ENCODE data around the gene MPP7.

Gene MPP7

DNA sequence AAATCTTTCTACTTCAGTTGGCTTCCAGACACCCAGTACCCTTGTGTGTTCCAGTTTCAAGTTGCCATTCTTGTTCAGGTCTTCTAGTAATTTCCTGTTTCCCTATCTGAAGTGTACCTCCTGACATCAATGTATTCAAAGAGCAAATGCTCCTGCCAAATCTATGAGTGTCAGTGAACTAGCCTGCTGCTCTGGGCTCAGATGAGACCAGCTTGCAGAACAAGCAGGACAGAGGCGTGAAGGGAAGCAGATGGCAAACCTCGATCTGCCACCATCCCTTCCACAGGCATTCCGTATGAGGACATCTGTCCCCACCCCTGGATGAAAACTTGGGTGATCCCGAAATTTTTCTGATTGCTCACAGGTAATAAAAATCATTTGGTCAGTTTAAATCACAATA lies 4.4 kb upstream of the MPP7 start:
- no peak for DNase-seq (ENCODE audit: extremely low read depth in 1 of 2, low read depth in 1 of 2)

DNA sequence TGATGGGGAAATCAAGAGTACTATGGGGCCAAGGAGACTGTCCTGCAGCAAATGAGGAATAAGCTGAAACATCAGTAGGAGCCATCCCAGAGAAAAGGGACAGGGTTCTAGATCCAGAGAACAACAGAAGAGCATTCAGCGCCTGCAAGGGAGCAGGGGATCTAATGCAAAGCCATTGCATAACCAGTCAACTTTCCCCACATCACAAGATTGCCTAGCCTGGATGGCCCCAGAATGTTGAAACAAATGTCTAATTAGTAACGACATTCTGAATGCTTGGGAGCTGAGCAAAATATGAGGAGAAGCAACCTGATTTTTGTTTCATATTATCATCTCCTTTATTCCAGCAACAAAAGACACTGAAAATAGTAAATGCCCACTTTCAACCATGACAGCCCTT lies 2.7 kb upstream of the MPP7 start:
- DNase-seq (ENCODE audit: extremely low read depth in 1 of 2, low read depth in 1 of 2), result no peak

DNA sequence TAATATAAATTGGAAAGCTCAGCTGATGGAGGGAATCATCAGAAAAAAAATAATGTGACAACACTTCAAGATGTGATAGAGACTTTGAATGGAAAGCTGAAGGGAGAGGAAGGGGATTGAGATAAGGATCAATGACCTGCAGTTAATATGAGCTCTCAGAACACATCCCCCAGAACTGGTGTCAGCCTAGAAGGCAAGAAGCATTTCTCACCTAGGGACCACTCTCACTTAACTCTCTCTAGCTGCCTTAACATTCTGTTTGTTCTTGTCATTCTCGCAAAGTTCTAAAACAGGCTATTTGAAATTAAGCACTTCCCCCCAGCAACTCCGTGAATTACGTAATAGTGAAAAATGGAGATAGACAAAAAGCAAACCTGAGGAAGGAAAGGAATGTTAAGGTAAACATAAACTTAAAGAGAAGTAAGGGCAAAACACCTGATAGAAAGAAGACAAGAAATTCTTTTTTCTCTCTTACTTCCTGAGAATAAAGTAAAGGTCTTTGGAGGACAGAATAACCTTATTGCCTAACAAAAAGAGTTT lies 1.2 kb upstream of the MPP7 start:
- no peak for DNase-seq (ENCODE audit: extremely low read depth in 1 of 2, low read depth in 1 of 2)

DNA sequence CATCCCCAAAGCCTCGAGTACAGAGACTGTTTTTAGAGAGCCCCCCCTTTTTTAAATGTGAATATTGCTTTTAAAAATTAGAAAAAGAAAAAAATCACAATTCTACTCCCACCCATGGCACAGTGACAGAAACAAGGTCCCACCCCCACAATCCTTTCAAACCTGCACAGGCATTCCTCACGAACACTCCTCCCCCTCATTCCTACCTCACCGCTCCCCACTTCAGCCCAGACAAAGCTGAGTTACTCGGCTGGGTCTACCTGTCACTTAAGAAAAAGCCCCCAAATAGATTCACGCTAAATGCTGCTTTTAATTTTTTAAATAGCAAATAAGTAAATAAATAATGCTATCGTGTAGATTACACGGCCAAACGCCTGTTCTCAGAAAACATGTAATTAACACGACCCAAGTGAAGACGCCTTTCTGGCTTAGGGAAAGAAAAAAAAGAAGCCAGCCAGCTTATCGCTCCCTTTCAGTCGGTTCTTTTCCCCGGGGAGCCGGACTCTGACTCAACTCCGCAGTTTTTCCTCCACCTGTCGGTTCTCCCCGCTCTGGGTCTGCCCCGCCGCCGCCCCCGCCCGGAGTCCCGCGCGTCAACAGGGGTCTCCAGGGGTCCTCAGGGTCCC lies 739 bp downstream of the MPP7 start:
- DNase-seq (ENCODE audit: extremely low read depth in 1 of 2, low read depth in 1 of 2), result no peak

DNA sequence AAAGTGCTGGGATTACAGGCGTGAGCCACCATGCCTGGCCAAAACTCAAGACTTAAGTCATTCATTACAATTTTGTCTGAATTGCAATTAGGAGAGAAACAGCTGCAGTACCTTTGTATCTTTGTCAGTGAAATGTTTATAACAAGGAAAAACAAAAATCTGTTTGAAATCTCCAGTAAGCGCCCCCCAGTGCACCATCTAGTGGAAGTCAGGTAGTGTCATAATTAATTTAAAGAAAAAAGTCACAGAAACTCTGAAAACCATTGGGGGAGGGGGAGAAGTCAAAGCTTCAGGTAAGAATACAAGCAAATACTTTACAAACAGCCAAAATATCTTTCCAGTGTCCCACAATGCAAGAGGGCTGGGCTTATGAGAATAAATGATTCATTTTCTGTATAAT lies 2.8 kb downstream of the MPP7 start:
- DNase-seq (ENCODE audit: extremely low read depth in 1 of 2, low read depth in 1 of 2), result no peak

DNA sequence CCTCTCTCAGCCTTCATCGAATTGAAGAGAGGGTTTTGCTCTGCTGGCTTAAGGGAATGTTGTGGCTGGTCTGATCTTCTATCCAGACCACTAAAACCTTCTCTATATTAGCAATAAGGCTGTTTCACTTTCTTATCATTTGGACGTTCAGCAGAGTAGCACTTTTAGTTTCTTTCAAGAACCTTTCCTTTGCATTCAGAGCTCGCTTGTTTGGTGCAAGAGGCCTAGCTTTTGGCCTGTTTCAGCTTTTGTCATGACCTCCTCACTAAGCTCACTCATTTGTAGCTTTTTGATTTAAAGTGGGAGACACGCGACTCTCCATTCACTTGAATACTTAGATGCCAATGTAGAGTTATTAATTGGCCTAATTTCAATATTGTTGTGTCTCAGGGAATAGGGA lies 3.9 kb downstream of the MPP7 start:
- DNase-seq (ENCODE audit: extremely low read depth in 1 of 2, low read depth in 1 of 2), result no peak

DNA sequence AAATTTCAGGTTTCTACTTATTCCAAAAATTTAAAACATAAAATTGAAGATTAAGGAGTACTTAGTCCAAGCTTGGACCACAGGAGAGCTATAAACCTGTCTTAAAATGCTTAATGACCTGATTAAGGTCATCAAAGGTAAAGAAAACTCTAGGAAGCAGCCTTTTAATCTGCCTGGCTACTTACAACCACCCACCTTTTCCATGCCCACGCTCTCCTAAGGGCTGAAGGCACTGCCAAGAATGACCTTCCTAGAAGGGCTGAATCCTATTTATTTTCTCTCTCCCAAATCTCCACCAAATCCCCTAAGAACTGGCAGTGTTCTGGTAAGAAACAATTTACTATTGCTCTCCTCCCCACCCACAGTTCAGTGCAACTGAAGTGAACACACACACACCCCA lies 6.8 kb downstream of the MPP7 start:
- no peak for DNase-seq (ENCODE audit: extremely low read depth in 1 of 2, low read depth in 1 of 2)

DNA sequence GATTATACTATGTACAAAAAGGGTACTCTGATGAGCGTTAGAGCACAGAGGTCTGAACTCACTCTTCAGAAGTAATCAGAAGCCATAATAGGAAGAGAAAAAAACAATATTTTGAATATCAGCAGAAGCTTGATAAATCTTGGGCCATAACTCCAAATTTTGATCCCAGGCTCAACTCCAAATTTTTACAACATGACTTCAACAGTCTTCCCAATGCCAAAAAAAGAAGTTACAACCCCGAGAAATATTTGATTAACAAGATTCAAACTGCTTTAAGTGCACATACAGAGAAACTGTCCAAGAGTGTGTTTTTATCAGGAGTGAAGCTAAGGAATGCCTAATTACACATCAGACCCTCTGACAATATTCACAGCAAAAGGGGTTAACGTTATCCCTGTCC lies 7.5 kb downstream of the MPP7 start:
- DNase-seq (ENCODE audit: extremely low read depth in 1 of 2, low read depth in 1 of 2), result no peak

DNA sequence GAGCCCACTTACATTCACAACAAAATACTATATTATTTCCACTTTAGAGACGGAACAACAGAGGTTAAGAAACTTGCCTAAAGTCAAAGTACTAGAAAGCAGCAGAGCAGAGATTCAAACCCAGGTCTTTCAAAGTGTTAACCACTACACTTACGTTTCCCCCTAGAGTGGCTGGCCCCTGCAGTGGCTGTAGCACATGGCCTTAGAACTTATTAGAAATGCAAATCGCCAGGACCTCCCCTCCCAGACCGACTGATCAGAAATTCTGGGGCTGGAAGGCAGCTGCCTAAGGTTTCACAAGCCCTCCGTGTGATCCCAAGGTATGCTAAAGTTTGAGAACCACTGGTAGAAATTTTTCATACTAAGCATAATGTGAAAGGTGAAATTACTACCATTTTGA lies 8.1 kb downstream of the MPP7 start:
- no peak for DNase-seq (ENCODE audit: extremely low read depth in 1 of 2, low read depth in 1 of 2)

DNA sequence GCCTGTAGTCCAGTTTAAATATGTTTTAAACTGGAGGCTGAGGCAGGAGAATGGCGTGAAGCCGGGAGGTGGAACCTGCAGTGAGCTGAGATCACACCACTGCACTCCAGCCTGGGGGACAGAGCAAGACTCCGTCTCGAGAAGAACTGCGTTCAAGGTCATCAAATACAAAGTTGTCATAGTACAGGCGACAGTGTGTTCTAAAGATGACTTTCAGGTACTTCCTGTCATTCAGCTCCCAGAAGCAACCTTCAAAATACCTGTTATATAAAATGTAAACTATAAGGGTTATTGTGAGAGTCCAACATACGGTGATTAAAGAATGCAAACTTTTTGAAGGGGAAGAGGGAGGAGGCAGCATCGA lies 8.7 kb downstream of the MPP7 start:
- DNase-seq (ENCODE audit: extremely low read depth in 1 of 2, low read depth in 1 of 2), result no peak

DNA sequence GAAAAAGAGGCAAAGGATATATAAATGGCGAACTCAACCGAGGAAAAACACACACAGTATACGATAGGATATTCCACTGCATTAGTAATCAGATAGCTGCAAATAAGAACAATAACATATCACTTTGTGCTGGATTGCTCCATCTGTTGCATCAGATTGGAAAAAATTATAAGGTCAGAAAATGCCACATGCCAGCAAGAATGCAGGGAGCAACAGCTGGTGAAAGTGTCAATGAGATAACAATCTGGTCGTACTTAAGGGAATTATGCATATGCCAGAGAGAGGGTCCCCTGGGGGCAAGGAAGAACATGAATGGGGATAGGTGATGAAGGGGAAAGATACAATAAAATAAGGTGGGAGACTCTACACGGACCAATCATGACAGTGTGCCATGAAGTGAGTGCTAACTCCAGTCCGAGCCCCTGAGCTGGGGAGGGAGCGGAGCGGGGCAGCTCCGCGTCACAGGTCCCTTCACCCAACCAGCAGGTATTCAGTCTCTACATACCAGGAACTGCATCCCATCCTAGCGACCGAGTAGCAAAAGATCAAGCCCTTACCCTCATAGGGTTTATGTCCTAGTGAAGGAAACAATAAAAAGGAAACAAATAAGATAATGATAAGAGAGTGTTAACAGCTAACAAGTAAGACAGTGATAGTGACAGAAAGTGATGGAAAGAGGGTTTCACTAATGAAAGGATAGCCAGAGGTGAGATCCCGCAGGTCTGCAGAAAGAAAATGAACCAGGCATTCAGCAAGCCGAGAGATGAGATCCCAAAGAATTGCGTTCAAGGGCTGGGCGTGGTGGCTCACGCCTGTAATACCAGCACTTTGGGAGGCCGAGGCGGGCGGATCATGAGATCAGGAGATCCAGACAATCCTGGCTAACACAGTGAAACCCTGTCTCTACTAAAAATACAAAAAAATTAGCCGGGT lies 9.4 kb downstream of the MPP7 start:
- DNase-seq (ENCODE audit: extremely low read depth in 1 of 2, low read depth in 1 of 2), result no peak

DNA sequence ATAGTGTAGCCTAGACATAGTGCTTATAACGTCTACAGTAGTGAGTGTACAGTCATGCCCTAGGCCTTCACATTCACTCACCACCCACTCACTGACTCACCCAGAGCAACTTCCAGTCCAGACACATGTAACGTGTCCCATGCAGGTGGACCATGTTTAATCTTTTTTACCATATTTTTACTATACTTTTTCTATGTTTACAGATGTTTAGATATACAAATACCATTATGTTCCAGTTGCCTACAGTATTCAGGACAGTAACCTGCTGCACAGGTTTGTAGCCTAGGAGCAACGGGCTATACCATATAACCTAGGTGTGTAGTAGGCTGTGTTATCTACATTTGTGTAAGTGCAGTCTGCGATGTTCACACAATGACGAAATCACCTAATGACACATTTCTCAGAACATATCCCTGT lies 11.0 kb downstream of the MPP7 start:
- no peak for DNase-seq (ENCODE audit: extremely low read depth in 1 of 2, low read depth in 1 of 2)

DNA sequence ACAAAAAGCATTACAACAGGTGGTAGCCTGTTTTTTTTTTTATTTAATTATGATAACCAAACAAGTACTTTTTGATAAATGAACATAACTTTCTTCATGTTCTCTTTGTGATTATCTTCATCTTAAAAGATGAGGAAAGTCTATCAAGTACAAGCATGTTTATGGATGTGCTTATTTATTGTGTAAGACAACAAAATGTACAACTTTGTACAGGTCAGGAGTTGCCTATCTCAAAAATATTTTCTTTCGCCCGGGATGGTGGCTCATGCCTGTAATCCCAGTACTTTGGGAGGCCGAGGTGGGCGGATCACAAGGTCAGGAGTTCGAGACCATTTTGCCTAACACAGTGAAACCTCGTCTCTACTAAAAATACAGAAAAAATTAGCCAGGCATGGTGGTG lies 17.0 kb downstream of the MPP7 start:
- DNase-seq (ENCODE audit: extremely low read depth in 1 of 2, low read depth in 1 of 2), result no peak

DNA sequence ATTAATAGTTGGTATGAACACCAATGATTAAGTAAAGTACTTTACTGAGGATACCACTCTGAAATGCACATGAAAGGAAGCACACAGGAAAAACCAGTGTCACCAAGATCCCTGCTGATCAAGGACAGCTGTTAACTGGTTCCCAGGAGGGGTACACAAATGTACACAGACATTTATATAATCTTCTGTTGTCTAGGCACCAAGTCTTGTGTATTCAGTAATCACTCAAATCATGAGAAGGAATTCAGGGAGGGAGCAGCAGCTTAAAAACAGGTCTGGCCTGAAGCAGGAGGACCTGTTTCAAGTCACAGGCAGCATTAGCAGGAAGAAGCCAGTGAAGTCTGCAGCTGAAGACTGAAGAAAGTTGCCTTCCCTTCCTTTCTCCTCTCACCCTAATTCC lies 18.7 kb downstream of the MPP7 start:
- no peak for DNase-seq (ENCODE audit: extremely low read depth in 1 of 2, low read depth in 1 of 2)

DNA sequence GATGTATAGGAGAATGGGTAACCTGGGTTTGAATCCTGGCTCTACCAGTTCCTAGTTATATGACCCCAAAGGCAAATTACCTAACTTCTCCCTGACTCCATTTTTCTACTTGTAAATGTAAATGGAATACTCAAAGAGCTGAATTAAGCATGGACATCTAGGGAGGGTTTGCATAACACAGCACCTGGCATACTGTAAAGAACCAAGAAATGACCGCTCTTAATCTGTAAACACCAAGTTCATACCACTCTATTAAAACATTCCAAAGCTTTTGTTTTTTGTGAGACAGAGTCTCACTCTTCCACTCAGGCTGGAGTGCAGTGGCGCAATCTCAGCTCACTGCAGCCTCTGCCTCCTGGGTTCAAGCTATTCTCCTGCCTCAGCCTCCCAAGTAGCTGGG lies 19.6 kb downstream of the MPP7 start:
- DNase-seq (ENCODE audit: extremely low read depth in 1 of 2, low read depth in 1 of 2), result no peak

DNA sequence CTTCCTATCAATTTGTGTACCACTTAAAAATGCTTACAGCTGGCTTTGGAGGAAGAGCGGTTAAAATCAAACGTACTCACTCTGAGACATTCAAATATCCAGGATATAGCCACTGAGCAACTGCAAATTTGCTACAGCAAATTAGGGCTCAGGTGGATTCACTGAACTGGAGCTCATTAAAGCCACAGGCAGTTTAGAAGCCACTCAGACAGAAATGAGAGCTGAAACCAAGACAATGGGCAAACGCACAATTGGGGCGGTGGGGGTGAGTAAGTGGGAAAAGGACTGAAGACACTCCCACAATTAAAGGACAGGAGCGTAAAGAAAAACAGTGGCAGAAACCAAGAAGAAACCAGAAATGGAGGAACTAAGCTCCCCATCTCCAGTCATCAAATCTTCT lies 20.5 kb downstream of the MPP7 start:
- DNase-seq (ENCODE audit: extremely low read depth in 1 of 2, low read depth in 1 of 2), result no peak

DNA sequence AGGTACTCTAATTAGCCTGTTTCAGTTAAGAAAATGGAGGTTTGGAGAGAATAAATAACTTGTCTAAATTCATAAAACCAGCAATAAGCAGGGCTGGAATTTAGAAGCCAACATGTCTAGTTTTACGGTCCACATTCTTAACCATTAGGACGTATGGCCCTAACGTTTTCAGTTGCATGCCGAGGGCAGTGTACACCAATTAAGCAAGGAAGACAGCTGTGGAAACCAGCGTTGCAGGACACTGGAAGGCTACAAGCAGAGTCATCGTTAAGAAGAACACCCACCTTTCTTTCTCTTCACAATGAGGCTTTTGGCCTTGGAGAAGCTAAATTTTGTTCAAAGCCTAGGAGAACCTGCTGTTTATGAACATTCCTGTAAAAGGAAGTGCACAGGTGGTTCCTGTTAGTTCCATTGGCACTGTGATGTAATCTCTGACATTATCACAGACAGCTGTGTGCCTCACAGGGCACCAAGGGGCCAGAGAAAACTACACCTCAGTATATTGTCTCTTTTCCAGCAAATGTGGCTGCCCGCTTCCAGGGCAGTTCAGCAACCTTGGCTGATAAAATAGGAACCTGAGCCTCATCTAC lies 21.0 kb downstream of the MPP7 start:
- no peak for DNase-seq (ENCODE audit: extremely low read depth in 1 of 2, low read depth in 1 of 2)

DNA sequence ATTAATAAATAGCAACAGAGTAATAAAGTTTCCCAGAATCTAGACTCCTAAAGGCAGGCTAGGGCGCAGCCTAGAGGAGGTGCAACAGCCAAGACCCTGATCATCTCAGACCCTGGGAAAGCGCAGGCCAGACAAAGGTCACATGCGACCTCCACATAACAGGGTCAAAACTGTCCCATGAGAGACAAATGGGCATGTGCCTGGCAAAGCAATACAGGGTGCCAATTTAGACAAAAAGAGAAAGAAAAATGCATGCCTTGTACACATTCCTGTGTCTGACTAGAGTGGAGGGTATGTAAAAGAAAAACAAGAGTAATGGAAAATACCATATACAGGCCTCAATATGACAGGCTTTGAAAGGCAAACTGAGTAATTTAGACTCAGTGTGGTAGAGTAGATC lies 22.2 kb downstream of the MPP7 start:
- DNase-seq (ENCODE audit: extremely low read depth in 1 of 2, low read depth in 1 of 2), result no peak

DNA sequence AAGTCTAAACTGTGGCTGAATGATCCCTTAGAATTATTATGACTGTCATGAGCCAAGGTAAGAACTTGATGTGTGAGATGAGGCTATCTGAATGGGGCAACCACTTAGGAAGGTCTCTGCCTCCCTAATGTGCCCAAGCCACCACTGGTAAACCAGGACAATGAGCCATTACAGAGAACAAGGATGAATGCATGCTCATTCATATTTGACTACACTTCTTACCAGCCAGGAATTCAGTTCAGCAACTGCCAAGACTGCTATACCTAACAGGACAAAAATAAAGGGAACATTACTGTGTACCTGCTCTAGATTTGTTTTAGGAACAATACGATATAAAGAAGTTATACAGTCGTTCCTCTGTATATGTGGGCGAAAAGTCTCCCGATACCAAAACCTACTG lies 23.0 kb downstream of the MPP7 start:
- no peak for DNase-seq (ENCODE audit: extremely low read depth in 1 of 2, low read depth in 1 of 2)

DNA sequence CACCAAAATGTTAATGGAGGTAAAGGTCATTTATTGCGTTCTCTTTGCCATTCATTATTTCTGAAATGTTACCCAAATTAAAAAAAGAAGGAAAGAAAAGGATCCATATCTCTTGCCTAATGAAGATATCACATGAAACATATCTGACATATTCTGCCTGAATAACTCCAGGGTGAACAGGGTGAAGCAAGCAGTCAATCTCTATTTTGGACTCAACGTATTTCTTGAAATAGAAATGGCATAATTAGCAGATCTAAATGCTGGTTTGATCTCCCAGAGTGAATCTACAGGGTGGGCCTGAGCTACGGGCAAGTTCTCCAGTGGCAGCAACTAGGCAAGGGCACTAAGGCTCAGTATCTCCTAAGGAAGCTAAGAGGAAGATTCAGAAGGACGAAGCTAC lies 24.0 kb downstream of the MPP7 start:
- DNase-seq (ENCODE audit: extremely low read depth in 1 of 2, low read depth in 1 of 2), result no peak

DNA sequence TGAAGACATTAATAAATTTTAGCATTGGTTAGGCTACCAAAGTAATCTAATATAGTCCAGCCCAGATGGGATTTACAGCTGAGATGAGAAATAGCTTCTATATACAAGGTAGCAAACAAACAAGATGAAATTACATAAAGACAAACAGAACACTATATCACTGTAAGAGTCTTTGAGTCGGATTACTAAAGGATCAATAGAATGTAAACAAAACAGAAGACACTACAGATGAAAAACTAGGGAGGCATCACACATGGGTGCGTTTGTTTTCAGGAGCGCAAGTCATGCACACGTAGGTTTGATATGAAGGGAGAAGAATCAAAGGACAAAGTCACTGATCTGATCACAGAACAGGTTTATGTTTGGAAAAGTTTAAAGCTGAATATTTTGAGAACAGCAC lies 26.5 kb downstream of the MPP7 start:
- no peak for DNase-seq (ENCODE audit: extremely low read depth in 1 of 2, low read depth in 1 of 2)

DNA sequence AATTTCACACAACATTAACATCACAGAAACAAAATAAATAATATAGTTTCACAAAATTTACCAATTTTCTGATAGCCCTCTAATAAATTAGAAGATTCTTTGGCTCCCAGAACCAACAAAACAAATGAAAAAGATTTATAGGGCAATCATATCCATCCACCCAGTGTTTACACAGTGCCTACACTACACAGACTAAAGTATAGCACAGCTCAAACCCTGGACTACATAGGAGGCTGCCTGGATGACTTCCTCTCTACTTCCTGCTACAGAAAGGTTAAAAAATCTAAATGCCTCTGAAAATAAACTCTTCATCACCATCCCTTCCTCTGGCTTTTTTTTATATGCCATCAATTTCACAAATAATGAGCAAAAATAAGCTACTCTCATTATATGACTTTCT lies 28.4 kb downstream of the MPP7 start:
- DNase-seq (ENCODE audit: extremely low read depth in 1 of 2, low read depth in 1 of 2), result no peak
